ENCODE results near the gene FBLN1. TPM values are rescaled to one million over a fixed set of nuclear protein-coding genes. Genes with fewer than 3 reads are reported as not detected.
A peak's percentile ranks its signal among the peaks of the same experiment; 100 is the strongest.

The FBLN1 gene
- total and polyA plus RNA-seq, 2 of the 13 experiments (the other 11 are each of a cell fraction or from before 2014, with no cell fraction given), result 37.3 to 103 TPM

GRCh38 chr22:45496451-45496941, 6.2 kb upstream of the FBLN1 start (continued):
- TF ChIP-seq MLX (CRISPR knock-in tag; IDR thresholded peaks at IDR 0.05) (peak; percentile 55; the same call in 1 of the 2 replicates), TBX2 (CRISPR knock-in tag; IDR thresholded peaks at IDR 0.05; ENCODE audit: borderline replicate concordance) (peak; percentile 76; the same call in 1 of the 2 replicates), NFYB (CRISPR knock-in tag; IDR thresholded peaks at IDR 0.05) (no peak), ATF7 (IDR thresholded peaks at IDR 0.05) (no peak), ATF7 (CRISPR knock-in tag; IDR thresholded peaks at IDR 0.05) (peak; percentile 75; the same call in 1 of the 2 replicates), ZNF121 (CRISPR knock-in tag; IDR thresholded peaks at IDR 0.05) (no peak), PRDM4 (CRISPR knock-in tag; IDR thresholded peaks at IDR 0.05; ENCODE audit: borderline replicate concordance) (no peak), ATRX (CRISPR knock-in tag; IDR thresholded peaks at IDR 0.05; ENCODE audit: borderline replicate concordance) (no peak), ZNF280B (CRISPR knock-in tag; IDR thresholded peaks at IDR 0.05; ENCODE audit: borderline replicate concordance) (no peak), SP2 (CRISPR knock-in tag; IDR thresholded peaks at IDR 0.05) (no peak), RBAK (CRISPR knock-in tag; IDR thresholded peaks at IDR 0.05) (peak; percentile 79; the same call in 1 of the 2 replicates), ELF1 (CRISPR knock-in tag; IDR thresholded peaks at IDR 0.05) (peak; percentile 47; the same call in 1 of the 2 replicates), FOXK1 (CRISPR knock-in tag; IDR thresholded peaks at IDR 0.05; ENCODE audit: borderline replicate concordance, low read depth) (no peak), NFATC3 (CRISPR knock-in tag; IDR thresholded peaks at IDR 0.05) (no peak), ZBTB1 (CRISPR knock-in tag; IDR thresholded peaks at IDR 0.05; ENCODE audit: borderline replicate concordance) (no peak), ZNF160 (CRISPR knock-in tag; IDR thresholded peaks at IDR 0.05) (no peak)
- TF ChIP-seq, protein P1, sequence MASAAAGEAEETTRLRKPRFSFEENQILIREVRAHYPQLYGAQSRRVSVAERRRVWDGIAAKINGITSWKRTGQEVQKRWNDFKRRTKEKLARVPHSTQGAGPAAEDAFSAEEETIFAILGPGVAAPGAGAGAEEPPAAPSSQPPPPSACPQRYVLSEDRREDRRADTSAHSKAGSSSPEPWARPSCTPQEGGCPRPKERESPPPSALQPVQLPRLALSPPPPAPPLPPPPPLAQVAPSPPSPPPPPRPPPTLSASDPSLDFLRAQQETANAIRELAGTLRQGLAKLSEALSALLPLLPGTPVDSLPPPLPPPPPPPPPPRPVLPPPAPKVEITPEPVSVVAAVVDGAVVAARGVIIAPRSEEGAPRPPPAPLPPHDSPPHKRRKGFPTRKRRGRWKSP (CRISPR knock-in tag; IDR thresholded peaks at IDR 0.05), result no peak
- TF ChIP-seq, protein P2, sequence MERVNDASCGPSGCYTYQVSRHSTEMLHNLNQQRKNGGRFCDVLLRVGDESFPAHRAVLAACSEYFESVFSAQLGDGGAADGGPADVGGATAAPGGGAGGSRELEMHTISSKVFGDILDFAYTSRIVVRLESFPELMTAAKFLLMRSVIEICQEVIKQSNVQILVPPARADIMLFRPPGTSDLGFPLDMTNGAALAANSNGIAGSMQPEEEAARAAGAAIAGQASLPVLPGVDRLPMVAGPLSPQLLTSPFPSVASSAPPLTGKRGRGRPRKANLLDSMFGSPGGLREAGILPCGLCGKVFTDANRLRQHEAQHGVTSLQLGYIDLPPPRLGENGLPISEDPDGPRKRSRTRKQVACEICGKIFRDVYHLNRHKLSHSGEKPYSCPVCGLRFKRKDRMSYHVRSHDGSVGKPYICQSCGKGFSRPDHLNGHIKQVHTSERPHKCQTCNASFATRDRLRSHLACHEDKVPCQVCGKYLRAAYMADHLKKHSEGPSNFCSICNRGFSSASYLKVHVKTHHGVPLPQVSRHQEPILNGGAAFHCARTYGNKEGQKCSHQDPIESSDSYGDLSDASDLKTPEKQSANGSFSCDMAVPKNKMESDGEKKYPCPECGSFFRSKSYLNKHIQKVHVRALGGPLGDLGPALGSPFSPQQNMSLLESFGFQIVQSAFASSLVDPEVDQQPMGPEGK (CRISPR knock-in tag; IDR thresholded peaks at IDR 0.05), result peak; percentile 56; the same call in 1 of the 2 replicates

Measured in HepG2 (cell line).